Cardiac muscle cell (in vitro differentiated cells and primary cell): Measurements from ENCODE around the gene BFSP2. TPM values are rescaled to one million over a fixed set of nuclear protein-coding genes. Genes with fewer than 3 reads are reported as not detected.

Experiments used
- DNase-seq, 2 donors: peaks; one replicate each; pipeline versions ENCODE4 v3.0.0 to v3.0.0-alpha.2; 2010 to 2017; ENCODE audit warnings: low read depth in 1 of 2, low spot score in 1 of 2
- H3K27ac ChIP-seq: fragments of 200-600 bp; sonication (generic); 2 replicates; pipeline ENCODE4 v1.5.1; 2016
- H3K27me3 ChIP-seq: fragments of 200-600 bp; sonication (generic); 2 replicates; pipeline ENCODE4 v1.6.0; 2016; ENCODE audit warnings: control low read depth
- H3K36me3 ChIP-seq: fragments of 200-600 bp; sonication (generic); 2 replicates; pipeline ENCODE4 v1.5.1; 2016; ENCODE audit warnings: control low read depth
- H3K4me1 ChIP-seq: fragments of 200-600 bp; sonication (generic); 2 replicates; pipeline ENCODE4 v1.8.1; 2017; ENCODE audit warnings: low read depth, mild to moderate bottlenecking, mixed run types
- H3K4me3 ChIP-seq: fragments of 200-600 bp; sonication (generic); 2 replicates; pipeline ENCODE4 v1.5.1; 2016; ENCODE audit warnings: mild to moderate bottlenecking
- H3K9me3 ChIP-seq: fragments of 200-600 bp; sonication (generic); 2 replicates; pipeline ENCODE4 v1.5.1; 2017; ENCODE audit warnings: low read depth, mild to moderate bottlenecking, control low read depth
- CTCF ChIP-seq: IDR thresholded peaks from 2 replicates; pipeline ENCODE4 v1.5.1; 2012; ENCODE audit warnings: low read depth, mild to moderate bottlenecking, low read length
- polyA plus RNA-seq: library from polyadenylated mRNA; unstranded; fragments of >200 nt; fragmentation: Nextera tagmentation; extraction: Ambion mirVana; gene quantifications from 2 replicates; pipeline ENCODE4 v1.2.1, GENCODE V29; 2016
- total RNA-seq: library from RNA; depleted of rRNA; stranded (reverse); fragments of >200 nt; gene quantifications from 2 replicates; pipeline ENCODE4 v1.2.3, GENCODE V29; 2016

The BFSP2 gene
- total and polyA plus RNA-seq, 2 experiments from 2014 or later, result not detected

- H3K36me3 ChIP-seq, result no peaks in the 10 kb centered on the region
- no peak for TF ChIP-seq CTCF
- no peaks in the 10 kb centered on the region for H3K9me3 ChIP-seq
- peaks cover 3% of the 10 kb centered on the region for H3K27me3 ChIP-seq
- peak in 1 of 2 donors; percentile 74 for DNase-seq
- no peaks in the 10 kb centered on the region for H3K4me1 ChIP-seq
- H3K27ac ChIP-seq, result no peak overlapping the region
- H3K4me3 ChIP-seq, result no peak overlapping the region
Observed at GRCh38 chr3:133412183-133413132, 12.6 kb downstream of the BFSP2 start.

GRCh38 chr3:133413161-133414020 lies 13.5 kb downstream of the BFSP2 start:
- TF ChIP-seq CTCF, result no peak
- Histone ChIP-seq H3K27ac (no peak overlapping the region), H3K27me3 (peaks cover 3% of the 10 kb centered on the region), H3K36me3 (no peaks in the 10 kb centered on the region), H3K4me3 (no peak overlapping the region), H3K4me1 (no peaks in the 10 kb centered on the region), H3K9me3 (no peaks in the 10 kb centered on the region)
- DNase-seq, result peak; percentile 29 to 51

- no peak for DNase-seq
Observed at GRCh38 chr3:133414021-133414392, 14.2 kb downstream of the BFSP2 start.

GRCh38 chr3:133418361-133418760 lies 18.5 kb downstream of the BFSP2 start:
- Histone ChIP-seq H3K36me3 (no peaks in the 10 kb centered on the region), H3K27ac (no peak overlapping the region), H3K4me1 (no peaks in the 10 kb centered on the region), H3K9me3 (no peaks in the 10 kb centered on the region), H3K4me3 (no peak overlapping the region), H3K27me3 (no peaks in the 10 kb centered on the region)
- DNase-seq, result no peak
- no peak for TF ChIP-seq CTCF

More at GRCh38 chr3:133414021-133414392, 14.2 kb downstream of the BFSP2 start:
- H3K27ac ChIP-seq, result no peak overlapping the region
- no peak overlapping the region for H3K4me3 ChIP-seq
- H3K9me3 ChIP-seq, result no peaks in the 10 kb centered on the region
- no peak for TF ChIP-seq CTCF
- H3K4me1 ChIP-seq, result no peaks in the 10 kb centered on the region
- peaks cover 3% of the 10 kb centered on the region for H3K27me3 ChIP-seq
- H3K36me3 ChIP-seq, result no peaks in the 10 kb centered on the region

GRCh38 chr3:133419151-133419909 lies 19.5 kb downstream of the BFSP2 start:
- Histone ChIP-seq H3K36me3 (no peaks in the 10 kb centered on the region), H3K27ac (no peak overlapping the region), H3K4me3 (no peak overlapping the region), H3K27me3 (no peaks in the 10 kb centered on the region), H3K9me3 (no peaks in the 10 kb centered on the region), H3K4me1 (no peaks in the 10 kb centered on the region)
- no peak for DNase-seq
- no peak for TF ChIP-seq CTCF
